Sigmoid colon (tissue), 4 donors: Measurements from ENCODE around the gene NCOR2.

Experiments used
- EP300 ChIP-seq, 4 donors: sonication (generic); formaldehyde crosslinking; IDR thresholded peaks; one replicate each; pipeline ENCODE4 v1.6.1; 2017; ENCODE audit warnings: antibody characterized with exemption in 4 of 4
- POLR2A ChIP-seq, 2 donors: fragments of 450-650 bp; IDR thresholded peaks; one replicate each; pipeline ENCODE4 v1.6.1; 2016; ENCODE audit warnings: antibody characterized with exemption in 2 of 2, mild to moderate bottlenecking in 2 of 2, moderate library complexity in 2 of 2
- POLR2AphosphoS5 ChIP-seq, 4 donors: sonication (generic); formaldehyde crosslinking; IDR thresholded peaks; one replicate each; pipeline ENCODE4 v1.6.1; 2017; ENCODE audit warnings: antibody characterized with exemption in 4 of 4
- TF ChIP-seq, protein P1 (sequence below), 4 experiments: fragments of 450-650 bp in 3 of 4; fragments of 200-600 bp in 1 of 4; IDR thresholded peaks; one replicate each; pipeline ENCODE4 v1.5.1; 2016 to 2019; ENCODE audit warnings: antibody characterized with exemption in 4 of 4, mild to moderate bottlenecking in 3 of 4, moderate library complexity in 2 of 4

DNA sequence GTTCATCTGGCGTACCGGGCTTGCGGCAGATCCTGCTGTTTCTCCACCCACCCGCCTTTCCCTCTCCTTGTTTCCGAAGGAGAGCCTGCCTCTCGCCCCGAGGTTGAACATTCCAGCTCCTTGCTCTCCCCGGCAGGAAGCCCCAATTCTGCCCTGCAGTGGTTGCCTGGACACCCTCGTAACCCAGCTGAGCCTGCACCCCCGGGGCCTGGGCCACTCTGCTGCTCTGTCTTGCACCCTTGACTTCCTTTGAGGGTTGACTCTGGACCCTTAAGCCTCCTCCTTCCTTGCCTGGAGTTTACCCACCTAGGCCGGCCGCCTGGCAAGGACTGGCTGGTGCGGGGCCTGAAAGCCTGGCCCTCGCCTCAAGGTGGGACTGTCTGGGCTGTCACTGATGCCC is 25.8 kb upstream of the NCOR2 start:
- TF ChIP-seq, protein P1, sequence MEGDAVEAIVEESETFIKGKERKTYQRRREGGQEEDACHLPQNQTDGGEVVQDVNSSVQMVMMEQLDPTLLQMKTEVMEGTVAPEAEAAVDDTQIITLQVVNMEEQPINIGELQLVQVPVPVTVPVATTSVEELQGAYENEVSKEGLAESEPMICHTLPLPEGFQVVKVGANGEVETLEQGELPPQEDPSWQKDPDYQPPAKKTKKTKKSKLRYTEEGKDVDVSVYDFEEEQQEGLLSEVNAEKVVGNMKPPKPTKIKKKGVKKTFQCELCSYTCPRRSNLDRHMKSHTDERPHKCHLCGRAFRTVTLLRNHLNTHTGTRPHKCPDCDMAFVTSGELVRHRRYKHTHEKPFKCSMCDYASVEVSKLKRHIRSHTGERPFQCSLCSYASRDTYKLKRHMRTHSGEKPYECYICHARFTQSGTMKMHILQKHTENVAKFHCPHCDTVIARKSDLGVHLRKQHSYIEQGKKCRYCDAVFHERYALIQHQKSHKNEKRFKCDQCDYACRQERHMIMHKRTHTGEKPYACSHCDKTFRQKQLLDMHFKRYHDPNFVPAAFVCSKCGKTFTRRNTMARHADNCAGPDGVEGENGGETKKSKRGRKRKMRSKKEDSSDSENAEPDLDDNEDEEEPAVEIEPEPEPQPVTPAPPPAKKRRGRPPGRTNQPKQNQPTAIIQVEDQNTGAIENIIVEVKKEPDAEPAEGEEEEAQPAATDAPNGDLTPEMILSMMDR (IDR thresholded peaks at IDR 0.05): no peak
- TF ChIP-seq POLR2A (IDR thresholded peaks at IDR 0.05) (no peak), POLR2AphosphoS5 (IDR thresholded peaks at IDR 0.05) (no peak), EP300 (IDR thresholded peaks at IDR 0.05) (no peak)
